Effector memory CD4-positive, alpha-beta T cell (primary cell): ENCODE results near the gene GPR42.
"Not testable (repeated sequence)": the region's sequence is repeated elsewhere in the genome, so short reads cannot be mapped to it uniquely, and the experiment has no call there.

Source experiments
- DNase-seq, 3 donors: peaks; one replicate each; pipeline ENCODE4 v3.0.0-alpha.2; 2020
- H3K27ac ChIP-seq: 2 replicates; pipeline ENCODE4 v1.7.0; 2013; ENCODE audit warnings: mild to moderate bottlenecking, low read length, moderate library complexity; ENCODE audit not compliant: insufficient read depth, poor library complexity, severe bottlenecking
- H3K27me3 ChIP-seq: replicated peaks from 2 replicates; pipeline ENCODE4 v1.7.0; 2013; ENCODE audit warnings: mild to moderate bottlenecking, low read length; ENCODE audit not compliant: insufficient read depth, control insufficient read depth, poor library complexity, severe bottlenecking
- H3K36me3 ChIP-seq: 2 replicates; pipeline ENCODE4 v1.7.0; 2013; ENCODE audit warnings: mild to moderate bottlenecking, low read length, moderate library complexity; ENCODE audit not compliant: control insufficient read depth, insufficient read depth
- H3K4me1 ChIP-seq: 2 replicates; pipeline ENCODE4 v1.7.0; 2013; ENCODE audit warnings: low read length, mild to moderate bottlenecking; ENCODE audit not compliant: control insufficient read depth, insufficient read depth, poor library complexity, severe bottlenecking
- H3K4me3 ChIP-seq: 2 replicates; pipeline ENCODE4 v1.7.0; 2013; ENCODE audit warnings: low read length, low read depth, mild to moderate bottlenecking; ENCODE audit not compliant: insufficient read depth, poor library complexity, severe bottlenecking
- H3K9me3 ChIP-seq: 2 replicates; pipeline ENCODE4 v1.7.0; 2013; ENCODE audit warnings: mild to moderate bottlenecking, low read length, moderate library complexity; ENCODE audit not compliant: control insufficient read depth

GPR42 gene

GRCh38 chr19:35392742-35393715 lies 22.2 kb downstream of the GPR42 start:
- Histone ChIP-seq H3K9me3 (no peaks in the 10 kb centered on the region), H3K4me3 (no peak overlapping the region), H3K27ac (no peak overlapping the region), H3K27me3 (no peaks in the 10 kb centered on the region), H3K4me1 (peaks cover 3% of the 10 kb centered on the region), H3K36me3 (no peaks in the 10 kb centered on the region)
- DNase-seq = no peak

- H3K4me3 ChIP-seq = no peak overlapping the region
- H3K27me3 ChIP-seq = no peaks in the 10 kb centered on the region
- peaks cover 3% of the 10 kb centered on the region for H3K4me1 ChIP-seq
- H3K27ac ChIP-seq = no peak overlapping the region
- no peak for DNase-seq
- no peaks in the 10 kb centered on the region for H3K36me3 ChIP-seq
- H3K9me3 ChIP-seq = no peaks in the 10 kb centered on the region
Observed at GRCh38 chr19:35395382-35396199, 24.7 kb downstream of the GPR42 start.

DNA sequence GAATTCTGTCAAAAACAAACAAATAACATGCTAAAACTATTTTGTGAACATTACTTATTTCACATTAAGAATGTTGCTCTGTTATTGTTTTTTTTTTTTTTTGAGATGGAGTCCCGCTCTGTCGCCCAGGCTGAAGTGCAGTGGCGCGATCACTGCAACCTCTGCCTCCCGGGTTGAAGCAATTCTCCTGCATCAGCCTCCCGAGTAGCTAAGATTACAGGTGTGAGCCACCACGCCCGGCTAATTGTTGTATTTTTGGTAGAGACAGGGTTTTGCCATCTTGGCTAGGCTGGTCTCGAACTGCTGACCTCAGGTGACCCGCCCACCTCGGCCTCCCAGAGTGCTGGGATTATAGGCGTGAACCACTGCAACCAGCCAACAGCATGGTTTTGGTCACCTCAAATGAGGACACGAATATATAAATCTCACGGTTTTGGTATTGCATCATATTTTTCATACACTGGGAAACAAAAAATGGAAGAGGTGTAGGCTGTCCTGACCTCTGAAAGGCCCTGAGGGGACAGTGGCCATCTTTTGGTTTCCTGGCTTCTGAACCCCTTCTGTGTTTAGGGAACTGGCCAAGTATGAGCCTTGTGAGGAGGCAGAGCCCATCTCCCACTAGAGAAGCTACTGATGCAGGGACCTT lies 25.5 kb downstream of the GPR42 start:
- Histone ChIP-seq H3K36me3 (no peaks in the 10 kb centered on the region), H3K9me3 (no peaks in the 10 kb centered on the region), H3K4me1 (peaks cover 3% of the 10 kb centered on the region), H3K27me3 (no peaks in the 10 kb centered on the region), H3K27ac (no peak overlapping the region), H3K4me3 (no peak overlapping the region)
- DNase-seq = no peak

- no peak overlapping the region for H3K27ac ChIP-seq
- no peaks in the 10 kb centered on the region for H3K9me3 ChIP-seq
- H3K36me3 ChIP-seq = no peaks in the 10 kb centered on the region
- H3K27me3 ChIP-seq = no peaks in the 10 kb centered on the region
- peaks cover 3% of the 10 kb centered on the region for H3K4me1 ChIP-seq
- no peak overlapping the region for H3K4me3 ChIP-seq
- no peak for DNase-seq
Observed at GRCh38 chr19:35397064-35397463, 26.2 kb downstream of the GPR42 start.

GRCh38 chr19:35398570-35398969 lies 27.7 kb downstream of the GPR42 start:
- Histone ChIP-seq H3K36me3 (no peaks in the 10 kb centered on the region), H3K27ac (no peak overlapping the region)

GRCh38 chr19:35399231-35399630 lies 28.4 kb downstream of the GPR42 start:
- Histone ChIP-seq H3K4me3 (no peak overlapping the region), H3K9me3 (no peaks in the 10 kb centered on the region), H3K4me1 (no peaks in the 10 kb centered on the region), H3K36me3 (no peaks in the 10 kb centered on the region), H3K27ac (no peak overlapping the region), H3K27me3 (no peaks in the 10 kb centered on the region)
- no peak for DNase-seq

More at GRCh38 chr19:35398570-35398969, 27.7 kb downstream of the GPR42 start:
- Histone ChIP-seq H3K4me1 (no peaks in the 10 kb centered on the region), H3K27me3 (no peaks in the 10 kb centered on the region), H3K4me3 (no peak overlapping the region), H3K9me3 (no peaks in the 10 kb centered on the region)
- no peak for DNase-seq

DNA sequence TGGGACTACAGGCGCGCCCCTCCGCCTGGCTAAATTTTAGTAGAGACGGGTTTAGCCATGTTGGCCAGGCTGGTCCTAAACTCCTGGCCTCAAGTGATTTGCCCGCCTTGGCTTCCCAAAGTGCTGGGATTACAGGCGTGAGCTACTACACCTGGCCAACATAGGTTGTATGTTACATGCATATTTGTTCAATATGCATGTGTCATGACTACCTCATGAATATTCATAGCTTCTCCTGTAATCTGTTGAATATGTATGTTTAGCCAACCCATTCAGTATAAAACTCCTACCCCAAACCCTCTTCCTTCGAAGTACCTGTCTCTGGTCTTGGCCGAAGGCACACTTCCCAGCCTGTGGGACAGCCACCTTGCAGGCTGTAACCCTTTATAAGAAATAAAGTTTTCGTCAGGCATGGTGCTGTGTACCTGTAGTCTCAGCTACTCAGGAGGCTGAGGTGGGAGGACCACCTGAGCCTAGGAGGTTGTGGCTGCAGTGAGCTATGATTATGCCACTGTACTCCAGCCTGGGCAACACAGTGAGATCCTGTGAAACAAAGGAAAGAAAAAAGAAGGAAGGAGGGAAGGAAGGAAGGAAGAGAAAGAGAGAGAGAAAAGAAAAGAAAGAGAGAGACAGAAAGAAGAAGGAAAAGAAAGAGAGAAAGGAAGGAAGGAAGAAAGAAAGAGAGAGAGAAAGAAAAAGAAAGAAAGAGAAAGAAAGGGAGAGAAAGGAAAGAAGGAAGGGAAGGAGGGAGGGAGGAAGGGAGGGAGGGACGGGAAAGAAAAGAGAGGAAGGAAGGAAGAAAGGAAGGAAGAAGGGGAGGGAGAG lies 29.3 kb downstream of the GPR42 start:
- H3K4me3 ChIP-seq = no peak overlapping the region
- H3K4me1 ChIP-seq = no peaks in the 10 kb centered on the region
- no peaks in the 10 kb centered on the region for H3K36me3 ChIP-seq
- H3K27me3 ChIP-seq = no peaks in the 10 kb centered on the region
- DNase-seq = no peak
- H3K9me3 ChIP-seq = no peaks in the 10 kb centered on the region
- H3K27ac ChIP-seq = no peak overlapping the region

GRCh38 chr19:35400773-35401100 lies 29.9 kb downstream of the GPR42 start:
- H3K4me3 ChIP-seq = no peak overlapping the region
- H3K27me3 ChIP-seq = no peaks in the 10 kb centered on the region
- H3K27ac ChIP-seq = no peak overlapping the region
- H3K36me3 ChIP-seq = no peaks in the 10 kb centered on the region
- DNase-seq = no peak
- H3K9me3 ChIP-seq = no peaks in the 10 kb centered on the region
- no peaks in the 10 kb centered on the region for H3K4me1 ChIP-seq

DNA sequence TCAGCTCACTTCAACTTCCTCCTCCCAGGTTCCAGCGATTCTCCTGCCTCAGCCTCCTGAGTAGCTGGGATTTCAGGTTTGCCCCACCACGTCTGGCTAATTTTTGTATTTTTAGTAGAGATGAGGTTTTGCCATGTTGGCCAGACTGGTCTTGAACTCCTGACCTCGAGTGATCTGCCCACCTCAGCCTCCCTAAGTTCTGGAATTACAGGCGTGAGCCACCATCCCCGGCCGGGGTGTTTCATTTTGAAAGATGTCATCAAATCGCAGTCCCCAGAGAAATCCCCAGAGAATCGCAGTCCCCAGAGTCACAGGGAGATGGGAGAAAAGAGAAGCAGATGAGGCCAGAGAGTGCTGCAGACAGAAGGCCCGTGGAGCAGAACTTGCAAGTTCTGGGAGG lies 30.5 kb downstream of the GPR42 start:
- not testable (repeated sequence) for H3K36me3 ChIP-seq, H3K27me3 ChIP-seq, H3K4me1 ChIP-seq, H3K4me3 ChIP-seq, H3K9me3 ChIP-seq, DNase-seq, H3K27ac ChIP-seq
